GM23338 (cell line): Measurements from ENCODE around the gene FTO. TPM values are rescaled to one million over a fixed set of nuclear protein-coding genes. Genes with fewer than 3 reads are reported as not detected.

Experiments used
- ATAC-seq: fragments of 200-7000 bp; cut with Tn5 transposase; 3 replicates; pipeline ENCODE4 v1.9.1; 2020
- DNase-seq: peaks from one replicate; pipeline ENCODE4 v3.0.0-alpha.2; 2015; ENCODE audit warnings: low spot score
- H2AFZ ChIP-seq: fragments of 200-600 bp; sonication (generic); 2 replicates; pipeline ENCODE4 v1.8.0; 2016; ENCODE audit warnings: antibody characterized with exemption, mild to moderate bottlenecking, moderate library complexity
- H3F3A ChIP-seq: fragments of 200-600 bp; sonication (generic); replicated peaks from 2 replicates; pipeline ENCODE4 v1.8.0; 2017; ENCODE audit warnings: antibody characterized with exemption, mixed run types, low read depth
- H3K27ac ChIP-seq: fragments of 200-600 bp; sonication (generic); 2 replicates; pipeline ENCODE4 v1.6.1; 2016; ENCODE audit warnings: low read depth
- H3K27me3 ChIP-seq: fragments of 200-600 bp; sonication (generic); 2 replicates; pipeline ENCODE4 v1.8.0; 2016; ENCODE audit warnings: mild to moderate bottlenecking, mixed run types, moderate library complexity; ENCODE audit not compliant: insufficient read depth
- H3K36me3 ChIP-seq: fragments of 200-600 bp; sonication (generic); 2 replicates; pipeline ENCODE4 v1.8.0; 2016; ENCODE audit warnings: mild to moderate bottlenecking; ENCODE audit not compliant: insufficient read depth
- H3K4me1 ChIP-seq: fragments of 200-600 bp; sonication (generic); 2 replicates; pipeline ENCODE4 v1.8.0; 2016; ENCODE audit warnings: mild to moderate bottlenecking, moderate library complexity; ENCODE audit not compliant: insufficient read depth
- H3K4me2 ChIP-seq: fragments of 200-600 bp; sonication (generic); 2 replicates; pipeline ENCODE4 v1.7.1; 2017; ENCODE audit warnings: mixed run types
- H3K4me3 ChIP-seq: fragments of 200-600 bp; sonication (generic); 2 replicates; pipeline ENCODE4 v1.6.1; 2016; ENCODE audit warnings: mixed run types
- H3K79me2 ChIP-seq: fragments of 200-600 bp; sonication (generic); replicated peaks from 2 replicates; pipeline ENCODE4 v1.8.0; 2017; ENCODE audit warnings: mild to moderate bottlenecking; ENCODE audit not compliant: insufficient read depth
- H3K9me2 ChIP-seq: fragments of 200-600 bp; sonication (generic); 2 replicates; pipeline ENCODE4 v1.8.0; 2017; ENCODE audit not compliant: insufficient read depth
- H4K20me1 ChIP-seq: fragments of 200-600 bp; sonication (generic); replicated peaks from 2 replicates; pipeline ENCODE4 v1.8.0; 2017; ENCODE audit warnings: mild to moderate bottlenecking; ENCODE audit not compliant: insufficient read depth
- H3K27ac Mint-ChIP-seq: 2 replicates; pipeline ENCODE4 v1.8.0; 2020; ENCODE audit warnings: inconsistent platforms, mild to moderate bottlenecking, moderate library complexity, mixed read lengths
- H3K27me3 Mint-ChIP-seq: 3 replicates; pipeline ENCODE4 v1.8.0; 2022; ENCODE audit warnings: low read depth, mild to moderate bottlenecking, moderate library complexity, mixed read lengths, inconsistent platforms; ENCODE audit not compliant: insufficient read depth, poor library complexity
- H3K36me3 Mint-ChIP-seq: 3 replicates; pipeline ENCODE4 v1.8.0; 2021; ENCODE audit warnings: low read depth, mild to moderate bottlenecking, inconsistent platforms, moderate library complexity, mixed read lengths
- H3K4me1 Mint-ChIP-seq: 3 replicates; pipeline ENCODE4 v1.8.0; 2020; ENCODE audit warnings: mild to moderate bottlenecking, inconsistent platforms, mixed read lengths
- H3K4me3 Mint-ChIP-seq: 3 replicates; pipeline ENCODE4 v1.8.0; 2021; ENCODE audit warnings: moderate library complexity, mild to moderate bottlenecking, inconsistent platforms, mixed read lengths
- H3K9me3 Mint-ChIP-seq: 3 replicates; pipeline ENCODE4 v1.8.0; 2020; ENCODE audit warnings: moderate library complexity, mild to moderate bottlenecking, inconsistent platforms, mixed read lengths
- CREB1 ChIP-seq: fragments of 250-450 bp; sonication (Bioruptor Pico); IDR thresholded peaks from 2 replicates; pipeline ENCODE4 v1.5.0; 2020; ENCODE audit warnings: low read depth, mild to moderate bottlenecking, moderate library complexity
- EZH2 ChIP-seq: fragments of 200-600 bp; sonication (generic); IDR thresholded peaks from one replicate; pipeline ENCODE4 v1.8.0; 2017; ENCODE audit warnings: antibody characterized with exemption, mild to moderate bottlenecking, low read depth; ENCODE audit not compliant: unreplicated experiment
- EZH2phosphoT487 ChIP-seq: fragments of 200-600 bp; sonication (generic); IDR thresholded peaks from one replicate; pipeline ENCODE4 v1.8.1; 2018; ENCODE audit warnings: antibody characterized with exemption; ENCODE audit not compliant: unreplicated experiment
- JUNB ChIP-seq: IDR thresholded peaks from one replicate; pipeline ENCODE4 v1.6.1; 2016; ENCODE audit warnings: antibody characterized with exemption; ENCODE audit not compliant: unreplicated experiment
- NANOG ChIP-seq: IDR thresholded peaks from 2 replicates; pipeline ENCODE4 v1.6.1; 2016; ENCODE audit warnings: antibody characterized with exemption, borderline replicate concordance
- POLR2AphosphoS5 ChIP-seq: IDR thresholded peaks from 2 replicates; pipeline ENCODE4 v1.6.1; 2016; ENCODE audit warnings: antibody characterized with exemption, low read depth
- STAT1 ChIP-seq: IDR thresholded peaks from one replicate; pipeline ENCODE4 v1.6.1; 2016; ENCODE audit warnings: antibody characterized with exemption; ENCODE audit not compliant: unreplicated experiment
- ZNF114 ChIP-seq: fragments of 250-450 bp; sonication (Bioruptor Pico); IDR thresholded peaks from 2 replicates; pipeline ENCODE4 v1.5.0; 2020; ENCODE audit warnings: mild to moderate bottlenecking, moderate library complexity
- ZNF331 ChIP-seq: fragments of 250-450 bp; sonication (Bioruptor Pico); IDR thresholded peaks from 2 replicates; pipeline ENCODE4 v1.5.0; 2020; ENCODE audit warnings: low read depth, mild to moderate bottlenecking, moderate library complexity
- polyA plus RNA-seq: library from polyadenylated mRNA; unstranded; fragments of >200 nt; fragmentation: Nextera tagmentation; extraction: Ambion mirVana; gene quantifications from 2 replicates; pipeline ENCODE4 v1.2.1, GENCODE V29; 2016
- total RNA-seq: library from RNA; depleted of rRNA; stranded (reverse); fragments of >200 nt; shearing (Covaris generic); gene quantifications from 2 replicates; pipeline ENCODE4 v1.2.3, GENCODE V29; 2014
- TF ChIP-seq, protein P1 (sequence below): IDR thresholded peaks from 2 replicates; pipeline ENCODE4 v1.6.1; 2016; ENCODE audit warnings: antibody characterized with exemption
- TF ChIP-seq, protein P2 (sequence below), 2 experiments: fragments of 200-600 bp in 1 of 2; sonication (generic) in 1 of 2; conservative IDR thresholded peaks; 2 replicates each; pipeline versions ENCODE4 v1.5.1 to v1.6.1; 2016 to 2017; ENCODE audit warnings: antibody characterized with exemption in 2 of 2, low read depth in 2 of 2, mild to moderate bottlenecking in 2 of 2, moderate library complexity in 1 of 2
- TF ChIP-seq, protein P3 (sequence below): IDR thresholded peaks from one replicate; pipeline ENCODE4 v1.6.1; 2018; ENCODE audit warnings: antibody characterized with exemption; ENCODE audit not compliant: unreplicated experiment
- TF ChIP-seq, protein P4 (sequence below): fragments of 250-450 bp; sonication (Bioruptor Pico); IDR thresholded peaks from 2 replicates; pipeline ENCODE4 v1.5.0; 2020; ENCODE audit warnings: mild to moderate bottlenecking, moderate library complexity

Gene FTO
- total and polyA plus RNA-seq, 2 experiments from 2014 or later: 17.7 to 69.6 TPM

DNA sequence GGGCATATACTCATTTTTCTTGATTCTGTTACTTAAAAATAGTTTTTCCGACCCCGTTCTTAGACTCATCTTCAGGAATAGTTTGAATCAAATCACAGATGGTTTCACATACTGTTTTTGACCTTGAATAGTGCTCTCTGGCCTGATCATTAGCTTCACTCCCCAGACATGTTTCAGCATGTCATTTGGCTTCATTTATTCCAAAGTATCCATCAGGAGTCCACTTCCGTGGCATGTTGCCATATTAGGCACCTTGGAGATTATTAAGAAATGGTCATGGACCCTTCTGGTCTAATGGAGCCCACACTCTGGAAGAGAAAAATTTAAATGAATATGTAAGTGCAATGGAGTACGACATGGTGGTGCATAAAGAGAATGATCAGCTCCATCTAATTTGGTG, 222.3 kb downstream of the FTO start:
- no peaks in the 10 kb centered on the region for H3K79me2 ChIP-seq
- H4K20me1 ChIP-seq: no peaks in the 10 kb centered on the region
- H3K9me3 Mint-ChIP-seq: no peaks in the 10 kb centered on the region
- no peak for TF ChIP-seq ZNF331 (CRISPR knock-in tag)
- no peak for TF ChIP-seq JUNB
- TF ChIP-seq, protein P1, sequence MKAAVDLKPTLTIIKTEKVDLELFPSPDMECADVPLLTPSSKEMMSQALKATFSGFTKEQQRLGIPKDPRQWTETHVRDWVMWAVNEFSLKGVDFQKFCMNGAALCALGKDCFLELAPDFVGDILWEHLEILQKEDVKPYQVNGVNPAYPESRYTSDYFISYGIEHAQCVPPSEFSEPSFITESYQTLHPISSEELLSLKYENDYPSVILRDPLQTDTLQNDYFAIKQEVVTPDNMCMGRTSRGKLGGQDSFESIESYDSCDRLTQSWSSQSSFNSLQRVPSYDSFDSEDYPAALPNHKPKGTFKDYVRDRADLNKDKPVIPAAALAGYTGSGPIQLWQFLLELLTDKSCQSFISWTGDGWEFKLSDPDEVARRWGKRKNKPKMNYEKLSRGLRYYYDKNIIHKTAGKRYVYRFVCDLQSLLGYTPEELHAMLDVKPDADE: no peak
- no peak for TF ChIP-seq NANOG
- TF ChIP-seq ZNF114 (CRISPR knock-in tag): no peak
- TF ChIP-seq CREB1 (CRISPR knock-in tag): no peak
- TF ChIP-seq, protein P2, sequence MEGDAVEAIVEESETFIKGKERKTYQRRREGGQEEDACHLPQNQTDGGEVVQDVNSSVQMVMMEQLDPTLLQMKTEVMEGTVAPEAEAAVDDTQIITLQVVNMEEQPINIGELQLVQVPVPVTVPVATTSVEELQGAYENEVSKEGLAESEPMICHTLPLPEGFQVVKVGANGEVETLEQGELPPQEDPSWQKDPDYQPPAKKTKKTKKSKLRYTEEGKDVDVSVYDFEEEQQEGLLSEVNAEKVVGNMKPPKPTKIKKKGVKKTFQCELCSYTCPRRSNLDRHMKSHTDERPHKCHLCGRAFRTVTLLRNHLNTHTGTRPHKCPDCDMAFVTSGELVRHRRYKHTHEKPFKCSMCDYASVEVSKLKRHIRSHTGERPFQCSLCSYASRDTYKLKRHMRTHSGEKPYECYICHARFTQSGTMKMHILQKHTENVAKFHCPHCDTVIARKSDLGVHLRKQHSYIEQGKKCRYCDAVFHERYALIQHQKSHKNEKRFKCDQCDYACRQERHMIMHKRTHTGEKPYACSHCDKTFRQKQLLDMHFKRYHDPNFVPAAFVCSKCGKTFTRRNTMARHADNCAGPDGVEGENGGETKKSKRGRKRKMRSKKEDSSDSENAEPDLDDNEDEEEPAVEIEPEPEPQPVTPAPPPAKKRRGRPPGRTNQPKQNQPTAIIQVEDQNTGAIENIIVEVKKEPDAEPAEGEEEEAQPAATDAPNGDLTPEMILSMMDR (conservative IDR thresholded peaks at IDR 0.05; ENCODE audit: low read depth in 2 of 2): no peak
- no peak for TF ChIP-seq EZH2
- no peak for TF ChIP-seq POLR2AphosphoS5
- no peak for TF ChIP-seq EZH2phosphoT487
- TF ChIP-seq, protein P3, sequence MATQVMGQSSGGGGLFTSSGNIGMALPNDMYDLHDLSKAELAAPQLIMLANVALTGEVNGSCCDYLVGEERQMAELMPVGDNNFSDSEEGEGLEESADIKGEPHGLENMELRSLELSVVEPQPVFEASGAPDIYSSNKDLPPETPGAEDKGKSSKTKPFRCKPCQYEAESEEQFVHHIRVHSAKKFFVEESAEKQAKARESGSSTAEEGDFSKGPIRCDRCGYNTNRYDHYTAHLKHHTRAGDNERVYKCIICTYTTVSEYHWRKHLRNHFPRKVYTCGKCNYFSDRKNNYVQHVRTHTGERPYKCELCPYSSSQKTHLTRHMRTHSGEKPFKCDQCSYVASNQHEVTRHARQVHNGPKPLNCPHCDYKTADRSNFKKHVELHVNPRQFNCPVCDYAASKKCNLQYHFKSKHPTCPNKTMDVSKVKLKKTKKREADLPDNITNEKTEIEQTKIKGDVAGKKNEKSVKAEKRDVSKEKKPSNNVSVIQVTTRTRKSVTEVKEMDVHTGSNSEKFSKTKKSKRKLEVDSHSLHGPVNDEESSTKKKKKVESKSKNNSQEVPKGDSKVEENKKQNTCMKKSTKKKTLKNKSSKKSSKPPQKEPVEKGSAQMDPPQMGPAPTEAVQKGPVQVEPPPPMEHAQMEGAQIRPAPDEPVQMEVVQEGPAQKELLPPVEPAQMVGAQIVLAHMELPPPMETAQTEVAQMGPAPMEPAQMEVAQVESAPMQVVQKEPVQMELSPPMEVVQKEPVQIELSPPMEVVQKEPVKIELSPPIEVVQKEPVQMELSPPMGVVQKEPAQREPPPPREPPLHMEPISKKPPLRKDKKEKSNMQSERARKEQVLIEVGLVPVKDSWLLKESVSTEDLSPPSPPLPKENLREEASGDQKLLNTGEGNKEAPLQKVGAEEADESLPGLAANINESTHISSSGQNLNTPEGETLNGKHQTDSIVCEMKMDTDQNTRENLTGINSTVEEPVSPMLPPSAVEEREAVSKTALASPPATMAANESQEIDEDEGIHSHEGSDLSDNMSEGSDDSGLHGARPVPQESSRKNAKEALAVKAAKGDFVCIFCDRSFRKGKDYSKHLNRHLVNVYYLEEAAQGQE: no peak
- TF ChIP-seq, protein P4, sequence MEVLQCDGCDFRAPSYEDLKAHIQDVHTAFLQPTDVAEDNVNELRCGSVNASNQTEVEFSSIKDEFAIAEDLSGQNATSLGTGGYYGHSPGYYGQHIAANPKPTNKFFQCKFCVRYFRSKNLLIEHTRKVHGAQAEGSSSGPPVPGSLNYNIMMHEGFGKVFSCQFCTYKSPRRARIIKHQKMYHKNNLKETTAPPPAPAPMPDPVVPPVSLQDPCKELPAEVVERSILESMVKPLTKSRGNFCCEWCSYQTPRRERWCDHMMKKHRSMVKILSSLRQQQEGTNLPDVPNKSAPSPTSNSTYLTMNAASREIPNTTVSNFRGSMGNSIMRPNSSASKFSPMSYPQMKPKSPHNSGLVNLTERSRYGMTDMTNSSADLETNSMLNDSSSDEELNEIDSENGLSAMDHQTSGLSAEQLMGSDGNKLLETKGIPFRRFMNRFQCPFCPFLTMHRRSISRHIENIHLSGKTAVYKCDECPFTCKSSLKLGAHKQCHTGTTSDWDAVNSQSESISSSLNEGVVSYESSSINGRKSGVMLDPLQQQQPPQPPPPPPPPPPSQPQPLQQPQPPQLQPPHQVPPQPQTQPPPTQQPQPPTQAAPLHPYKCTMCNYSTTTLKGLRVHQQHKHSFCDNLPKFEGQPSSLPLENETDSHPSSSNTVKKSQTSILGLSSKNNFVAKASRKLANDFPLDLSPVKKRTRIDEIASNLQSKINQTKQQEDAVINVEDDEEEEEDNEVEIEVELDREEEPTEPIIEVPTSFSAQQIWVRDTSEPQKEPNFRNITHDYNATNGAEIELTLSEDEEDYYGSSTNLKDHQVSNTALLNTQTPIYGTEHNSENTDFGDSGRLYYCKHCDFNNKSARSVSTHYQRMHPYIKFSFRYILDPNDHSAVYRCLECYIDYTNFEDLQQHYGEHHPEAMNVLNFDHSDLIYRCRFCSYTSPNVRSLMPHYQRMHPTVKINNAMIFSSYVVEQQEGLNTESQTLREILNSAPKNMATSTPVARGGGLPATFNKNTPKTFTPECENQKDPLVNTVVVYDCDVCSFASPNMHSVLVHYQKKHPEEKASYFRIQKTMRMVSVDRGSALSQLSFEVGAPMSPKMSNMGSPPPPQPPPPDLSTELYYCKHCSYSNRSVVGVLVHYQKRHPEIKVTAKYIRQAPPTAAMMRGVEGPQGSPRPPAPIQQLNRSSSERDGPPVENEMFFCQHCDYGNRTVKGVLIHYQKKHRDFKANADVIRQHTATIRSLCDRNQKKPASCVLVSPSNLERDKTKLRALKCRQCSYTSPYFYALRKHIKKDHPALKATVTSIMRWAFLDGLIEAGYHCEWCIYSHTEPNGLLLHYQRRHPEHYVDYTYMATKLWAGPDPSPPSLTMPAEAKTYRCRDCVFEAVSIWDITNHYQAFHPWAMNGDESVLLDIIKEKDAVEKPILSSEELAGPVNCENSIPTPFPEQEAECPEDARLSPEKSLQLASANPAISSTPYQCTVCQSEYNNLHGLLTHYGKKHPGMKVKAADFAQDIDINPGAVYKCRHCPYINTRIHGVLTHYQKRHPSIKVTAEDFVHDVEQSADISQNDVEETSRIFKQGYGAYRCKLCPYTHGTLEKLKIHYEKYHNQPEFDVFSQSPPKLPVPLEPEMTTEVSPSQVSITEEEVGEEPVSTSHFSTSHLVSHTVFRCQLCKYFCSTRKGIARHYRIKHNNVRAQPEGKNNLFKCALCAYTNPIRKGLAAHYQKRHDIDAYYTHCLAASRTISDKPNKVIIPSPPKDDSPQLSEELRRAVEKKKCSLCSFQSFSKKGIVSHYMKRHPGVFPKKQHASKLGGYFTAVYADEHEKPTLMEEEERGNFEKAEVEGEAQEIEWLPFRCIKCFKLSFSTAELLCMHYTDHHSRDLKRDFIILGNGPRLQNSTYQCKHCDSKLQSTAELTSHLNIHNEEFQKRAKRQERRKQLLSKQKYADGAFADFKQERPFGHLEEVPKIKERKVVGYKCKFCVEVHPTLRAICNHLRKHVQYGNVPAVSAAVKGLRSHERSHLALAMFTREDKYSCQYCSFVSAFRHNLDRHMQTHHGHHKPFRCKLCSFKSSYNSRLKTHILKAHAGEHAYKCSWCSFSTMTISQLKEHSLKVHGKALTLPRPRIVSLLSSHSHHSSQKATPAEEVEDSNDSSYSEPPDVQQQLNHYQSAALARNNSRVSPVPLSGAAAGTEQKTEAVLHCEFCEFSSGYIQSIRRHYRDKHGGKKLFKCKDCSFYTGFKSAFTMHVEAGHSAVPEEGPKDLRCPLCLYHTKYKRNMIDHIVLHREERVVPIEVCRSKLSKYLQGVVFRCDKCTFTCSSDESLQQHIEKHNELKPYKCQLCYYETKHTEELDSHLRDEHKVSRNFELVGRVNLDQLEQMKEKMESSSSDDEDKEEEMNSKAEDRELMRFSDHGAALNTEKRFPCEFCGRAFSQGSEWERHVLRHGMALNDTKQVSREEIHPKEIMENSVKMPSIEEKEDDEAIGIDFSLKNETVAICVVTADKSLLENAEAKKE: no peak
- no peak for TF ChIP-seq STAT1
- H2AFZ ChIP-seq: no peak overlapping the region
- H3K4me3 Mint-ChIP-seq: no peak overlapping the region
- peaks cover 14% of the 10 kb centered on the region for H3K4me1 Mint-ChIP-seq
- H3K9me2 ChIP-seq: no peaks in the 10 kb centered on the region
- ATAC-seq: no peak
- H3K27ac Mint-ChIP-seq: no peak overlapping the region
- H3K36me3 Mint-ChIP-seq: no peaks in the 10 kb centered on the region
- no peaks in the 10 kb centered on the region for H3F3A ChIP-seq
- no peaks in the 10 kb centered on the region for H3K36me3 ChIP-seq
- H3K27ac ChIP-seq: no peak overlapping the region
- H3K4me2 ChIP-seq: no peak overlapping the region
- H3K27me3 ChIP-seq: no peaks in the 10 kb centered on the region
- no peaks in the 10 kb centered on the region for H3K27me3 Mint-ChIP-seq
- no peak overlapping the region for H3K4me3 ChIP-seq
- H3K4me1 ChIP-seq: 0 out of 2 replicates have a peak, but pooled peaks cover 4% of the 10 kb centered on the region
- no peak for DNase-seq
